Psoas muscle (tissue), 8 donors: ENCODE data around the gene ACTN1. TPM values are rescaled to one million over a fixed set of nuclear protein-coding genes. Genes with fewer than 3 reads are reported as not detected.

Experiments used
- ATAC-seq, 4 donors: fragments of 200-7000 bp; cut with Tn5 transposase; one replicate each; pipeline ENCODE4 v1.9.1; 2020; ENCODE audit warnings: moderate library complexity in 3 of 4, mild to moderate bottlenecking in 2 of 4
- DNase-seq, 2 donors: peaks; one replicate each; pipeline ENCODE4 v3.0.0-alpha.2; 2020
- H3K27ac ChIP-seq: fragments of 200-600 bp; one replicate; pipeline ENCODE4 v1.8.0; 2022
- H3K27me3 ChIP-seq, 3 donors: fragments of 200-600 bp in 1 of 3; one replicate each; pipeline versions ENCODE4 v1.6.1 to v1.8.0; 2013 to 2022; ENCODE audit warnings: low read length in 2 of 3, mild to moderate bottlenecking in 2 of 3, moderate library complexity in 1 of 3; ENCODE audit not compliant: insufficient read depth in 3 of 3
- H3K36me3 ChIP-seq, 2 donors: fragments of 200-600 bp in 1 of 2; one replicate each; pipeline versions ENCODE4 v1.6.1 to v1.8.0; 2013 to 2022; ENCODE audit warnings: low read depth in 1 of 2, mild to moderate bottlenecking in 1 of 2, moderate library complexity in 1 of 2; ENCODE audit not compliant: insufficient read depth in 1 of 2
- H3K4me1 ChIP-seq: fragments of 200-600 bp; one replicate; pipeline ENCODE4 v1.8.0; 2022
- H3K4me3 ChIP-seq: fragments of 200-600 bp; one replicate; pipeline ENCODE4 v1.8.0; 2022; ENCODE audit warnings: mild to moderate bottlenecking
- H3K9me3 ChIP-seq: fragments of 200-600 bp; one replicate; pipeline ENCODE4 v1.8.0; 2022
- WGBS, 3 donors: extraction: QIAGEN DNeasy Blood & Tissue Kit; methylation state at CpG; one replicate each; pipeline versions ENCODE4 v1.1.6 to v1.1.7; 2013; 5-methylcytosine and 5-hydroxymethylcytosine counted together
- intact Hi-C, 2 donors: fragments of 100-400 bp; cut with DNase I; formaldehyde crosslinking; loops; one replicate each; pipeline versions ENCODE4 v1.11.0 to v1.14.2; 2022
- polyA plus RNA-seq, 3 donors: library from polyadenylated mRNA; stranded (reverse); fragments of 200-250 nt; gene quantifications; one replicate each; pipeline ENCODE4 v1.2.3, GENCODE V29; 2013
- total RNA-seq, 4 donors: library from RNA; stranded (reverse); fragmentation: NEBNext Ultra II Directional in 2 of 4; extraction: Animal tissue kit (Norgen Biotek cat#: 25700) in 2 of 4; gene quantifications; one replicate each; pipeline versions ENCODE4 v1.2.1 to v1.2.4, GENCODE V29; 2021 to 2023
- TF ChIP-seq, protein P1 (sequence below): fragments of 200-600 bp; IDR thresholded peaks from one replicate; pipeline ENCODE4 v1.8.0; 2022; ENCODE audit warnings: antibody characterized with exemption
- donor health status: healthy with polysubstance abuse.
- donor health status: DM: no; HTN: no; CAD: no; lungs with moderate emphysema.
- donor health status: Bipolar disorder and iron deficiency.
- donor health status: healthy.
- donor health status: DM: yes; HTN: yes; CAD: no.
- donor health status: DM: no; HTN: no; CAD: no.
- donor health status: DM: no; HTN: no; CAD: no.
- donor health status: DM: yes; HTN: yes; CAD: no.

The ACTN1 gene
- total and polyA plus RNA-seq, 7 donors = 5.8 to 23.7 (median 10.9) TPM

DNA sequence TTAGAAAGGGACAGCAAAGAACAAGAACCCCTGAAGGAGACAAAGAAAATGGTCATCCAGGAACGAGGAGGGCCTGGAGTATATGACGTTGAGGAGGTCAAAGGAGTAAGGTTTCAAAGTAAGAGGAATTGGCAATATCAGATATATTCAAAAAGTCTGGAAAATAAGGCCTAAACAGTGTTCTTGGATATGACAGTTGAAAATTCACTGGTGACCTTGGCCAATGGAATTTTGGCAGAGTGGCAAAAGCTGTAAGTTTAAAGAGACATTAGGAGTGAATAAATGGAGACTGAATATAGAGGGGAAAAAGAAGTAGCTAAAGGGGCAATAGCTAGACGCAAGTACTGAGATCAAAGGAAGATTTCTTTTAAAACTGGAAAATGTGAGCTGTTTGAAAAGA is 4.1 kb upstream of the ACTN1 start:
- intact Hi-C loops = no loop called here
- TF ChIP-seq, protein P1, sequence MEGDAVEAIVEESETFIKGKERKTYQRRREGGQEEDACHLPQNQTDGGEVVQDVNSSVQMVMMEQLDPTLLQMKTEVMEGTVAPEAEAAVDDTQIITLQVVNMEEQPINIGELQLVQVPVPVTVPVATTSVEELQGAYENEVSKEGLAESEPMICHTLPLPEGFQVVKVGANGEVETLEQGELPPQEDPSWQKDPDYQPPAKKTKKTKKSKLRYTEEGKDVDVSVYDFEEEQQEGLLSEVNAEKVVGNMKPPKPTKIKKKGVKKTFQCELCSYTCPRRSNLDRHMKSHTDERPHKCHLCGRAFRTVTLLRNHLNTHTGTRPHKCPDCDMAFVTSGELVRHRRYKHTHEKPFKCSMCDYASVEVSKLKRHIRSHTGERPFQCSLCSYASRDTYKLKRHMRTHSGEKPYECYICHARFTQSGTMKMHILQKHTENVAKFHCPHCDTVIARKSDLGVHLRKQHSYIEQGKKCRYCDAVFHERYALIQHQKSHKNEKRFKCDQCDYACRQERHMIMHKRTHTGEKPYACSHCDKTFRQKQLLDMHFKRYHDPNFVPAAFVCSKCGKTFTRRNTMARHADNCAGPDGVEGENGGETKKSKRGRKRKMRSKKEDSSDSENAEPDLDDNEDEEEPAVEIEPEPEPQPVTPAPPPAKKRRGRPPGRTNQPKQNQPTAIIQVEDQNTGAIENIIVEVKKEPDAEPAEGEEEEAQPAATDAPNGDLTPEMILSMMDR = no peak
- Histone ChIP-seq H3K27me3 (no peaks in the 10 kb centered on the region), H3K9me3 (no peaks in the 10 kb centered on the region), H3K27ac (no peak overlapping the region), H3K36me3 (no peaks in the 10 kb centered on the region), H3K4me1 (no peaks in the 10 kb centered on the region), H3K4me3 (no peak overlapping the region)
- ATAC-seq (no peak), DNase-seq (no peak)
- WGBS, 3 donors = 91 to 93% (median 92%) methylated on average over 3 of the region's 3 CpGs

DNA sequence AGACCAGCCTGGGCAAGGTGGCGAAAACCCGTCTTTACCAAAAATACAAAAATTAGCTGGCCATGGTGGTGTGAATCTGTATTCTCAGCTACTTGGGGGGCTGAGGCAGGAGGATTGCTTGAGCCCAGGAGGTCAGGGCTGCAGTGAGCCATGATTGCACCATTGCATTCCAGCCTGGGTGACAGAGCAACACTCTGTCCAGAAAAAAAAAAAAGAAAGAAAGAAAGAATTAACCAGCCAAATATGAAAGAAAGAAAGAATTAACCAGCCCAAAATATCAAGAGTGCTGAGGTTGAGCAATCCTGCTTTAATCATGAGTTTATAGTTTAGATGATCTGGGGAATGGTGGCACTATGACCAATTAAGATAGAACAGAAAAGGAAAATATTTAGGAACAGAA is 3.5 kb upstream of the ACTN1 start:
- WGBS, 3 donors = 96 to 100% (median 98%) methylated on average over 2 of the region's 2 CpGs
- intact Hi-C loops = no loop called here
- ATAC-seq (no peak), DNase-seq (peak in 1 of 2 donors; percentile 30)
- no peaks in the 10 kb centered on the region for H3K36me3 ChIP-seq
- H3K9me3 ChIP-seq = no peaks in the 10 kb centered on the region
- TF ChIP-seq, protein P1 = no peak
- no peaks in the 10 kb centered on the region for H3K4me1 ChIP-seq
- H3K4me3 ChIP-seq = no peak overlapping the region
- no peaks in the 10 kb centered on the region for H3K27me3 ChIP-seq
- no peak overlapping the region for H3K27ac ChIP-seq

DNA sequence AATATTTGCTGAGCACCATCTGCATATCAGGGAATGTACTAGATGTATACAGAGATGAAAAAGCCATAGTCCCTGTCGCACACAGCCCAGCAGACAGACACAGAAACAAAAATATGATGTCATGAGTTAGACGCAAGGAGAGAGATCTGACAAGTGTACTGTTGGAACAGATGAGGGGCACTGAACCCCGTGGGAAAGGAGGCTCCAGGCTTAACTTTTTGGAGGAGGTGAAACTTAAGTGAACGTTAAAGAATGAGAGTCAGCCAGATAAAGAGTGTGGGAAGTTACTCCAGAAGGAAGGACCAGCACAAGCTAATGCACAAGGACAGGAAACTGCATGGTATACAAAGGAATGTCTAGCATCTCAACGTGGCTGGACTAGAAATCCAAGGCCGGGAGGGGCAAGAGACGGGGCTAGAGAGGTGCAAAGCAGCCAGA is 2.5 kb upstream of the ACTN1 start:
- intact Hi-C loops = no loop called here
- no peak overlapping the region for H3K27ac ChIP-seq

DNA sequence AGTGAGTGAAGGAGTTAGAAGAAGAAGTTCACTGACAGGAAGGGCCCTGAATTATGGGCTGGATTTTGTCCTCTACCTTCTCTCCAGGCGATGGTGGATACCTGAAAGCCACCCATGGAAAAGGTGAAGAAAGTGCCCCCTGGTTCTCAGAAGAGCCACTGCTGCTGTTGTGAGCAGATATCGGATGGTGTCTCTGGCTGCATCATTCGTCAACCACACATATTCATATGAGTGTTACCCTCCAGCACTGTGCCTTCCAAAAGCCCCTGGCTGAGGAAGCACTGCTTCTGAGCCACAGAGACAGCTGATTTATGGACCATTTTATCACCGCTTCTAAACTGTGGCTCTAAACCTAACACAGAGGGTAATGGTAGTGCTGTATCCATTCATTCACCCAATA is 2.0 kb upstream of the ACTN1 start:
- intact Hi-C loops = no loop called here

More for the DNA sequence above, 2.5 kb upstream of the ACTN1 start:
- Histone ChIP-seq H3K4me3 (no peak overlapping the region), H3K4me1 (peaks cover 5% of the 10 kb centered on the region), H3K27me3 (no peaks in the 10 kb centered on the region), H3K36me3 (no peaks in the 10 kb centered on the region), H3K9me3 (no peaks in the 10 kb centered on the region)
- DNase-seq = no peak
- WGBS, 3 donors = 57% methylated on average over 7 of the region's 7 CpGs
- no peak for ATAC-seq
- TF ChIP-seq, protein P1 = no peak

More for the DNA sequence above, 2.0 kb upstream of the ACTN1 start:
- 80 to 86% (median 84%) methylated on average over 4 of the region's 4 CpGs for WGBS, 3 donors
- no peak overlapping the region for H3K27ac ChIP-seq
- DNase-seq (no peak), ATAC-seq (no peak)
- TF ChIP-seq, protein P1 = no peak
- no peak overlapping the region for H3K4me3 ChIP-seq
- H3K9me3 ChIP-seq = no peaks in the 10 kb centered on the region
- no peaks in the 10 kb centered on the region for H3K27me3 ChIP-seq
- H3K36me3 ChIP-seq = no peaks in the 10 kb centered on the region
- peaks cover 6% of the 10 kb centered on the region for H3K4me1 ChIP-seq
